HL-60 (cell line): Measurements from ENCODE around the gene PPFIA4.

Source experiments
- CTCF ChIP-seq: IDR thresholded peaks from one replicate; pipeline ENCODE4 v1.5.1; 2011; ENCODE audit warnings: low read length, control low read depth, inconsistent platforms; ENCODE audit not compliant: insufficient read depth
- GABPA ChIP-seq: IDR thresholded peaks from 2 replicates; pipeline ENCODE4 v1.6.1; 2012; ENCODE audit warnings: low read depth
- POLR2AphosphoS5 ChIP-seq: IDR thresholded peaks from 2 replicates; pipeline ENCODE4 v1.6.1; 2012; ENCODE audit warnings: low read depth
- REST ChIP-seq: IDR thresholded peaks from 2 replicates; pipeline ENCODE4 v1.6.1; 2012; ENCODE audit warnings: low read depth; ENCODE audit not compliant: insufficient replicate concordance

GRCh38 chr1:203048086-203048485 is 21.8 kb downstream of the PPFIA4 start:
- TF ChIP-seq CTCF = no peak
- no peak for TF ChIP-seq POLR2AphosphoS5
- TF ChIP-seq GABPA = no peak
- no peak for TF ChIP-seq REST
